T-helper 1 cell treated with Interleukin-12 subunit alpha and Interleukin-12 subunit beta and Interleukin-4 antibody, amounts not matched to agents 30 μg/mL and 1 μg/mL, for 36 hours (primary cell): ENCODE data around the gene TPRG1.

Source experiments
- H3K27ac Mint-ChIP-seq: one replicate; pipeline ENCODE4 v1.8.0; 2021; ENCODE audit warnings: mild to moderate bottlenecking, mixed read lengths
- H3K27me3 Mint-ChIP-seq: one replicate; pipeline ENCODE4 v1.8.0; 2021; ENCODE audit warnings: low read depth, mixed read lengths
- H3K36me3 Mint-ChIP-seq: one replicate; pipeline ENCODE4 v1.8.0; 2021; ENCODE audit warnings: low read depth, mixed read lengths
- H3K4me1 Mint-ChIP-seq: one replicate; pipeline ENCODE4 v1.8.0; 2021; ENCODE audit warnings: low read depth, mixed read lengths
- H3K4me3 Mint-ChIP-seq: one replicate; pipeline ENCODE4 v1.8.0; 2021; ENCODE audit warnings: mild to moderate bottlenecking, moderate library complexity, mixed read lengths
- H3K9me3 Mint-ChIP-seq: one replicate; pipeline ENCODE4 v1.8.0; 2021; ENCODE audit warnings: mixed read lengths

The TPRG1 gene, protein sequence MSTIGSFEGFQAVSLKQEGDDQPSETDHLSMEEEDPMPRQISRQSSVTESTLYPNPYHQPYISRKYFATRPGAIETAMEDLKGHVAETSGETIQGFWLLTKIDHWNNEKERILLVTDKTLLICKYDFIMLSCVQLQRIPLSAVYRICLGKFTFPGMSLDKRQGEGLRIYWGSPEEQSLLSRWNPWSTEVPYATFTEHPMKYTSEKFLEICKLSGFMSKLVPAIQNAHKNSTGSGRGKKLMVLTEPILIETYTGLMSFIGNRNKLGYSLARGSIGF

DNA sequence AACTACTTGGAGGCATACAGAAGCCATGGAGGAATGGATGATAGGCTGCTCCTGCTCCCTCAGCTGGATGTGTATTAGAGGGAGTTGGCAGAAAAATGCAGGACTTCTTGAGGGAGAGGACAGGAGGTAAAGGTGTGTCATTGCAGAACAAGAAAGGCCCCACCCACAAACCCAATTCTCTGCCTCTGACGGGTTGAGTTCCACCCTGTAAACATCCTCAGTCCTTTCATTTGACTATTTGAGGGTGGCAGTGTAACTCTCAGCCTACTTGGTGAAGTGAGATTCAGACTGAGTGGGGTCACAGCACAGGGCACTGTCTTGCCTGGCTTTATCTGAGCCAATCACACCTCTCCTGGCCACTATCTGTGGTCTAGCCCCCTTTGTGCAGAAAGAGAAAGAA, at the start of gene TPRG1:
Gene TPRG1, plus strand, starts transcription at position 265 of the 400 bp plus-strand sequence. CDS start 35,414 bp downstream, outside the sequence.
- no peak within 1 kb of the TSS for H3K4me3 Mint-ChIP-seq
- H3K27ac Mint-ChIP-seq, result no peak within 1 kb of the TSS

GRCh38 chr3:189122110-189122509, 49.7 kb upstream of the TPRG1 start:
- Mint-ChIP-seq H3K4me3 (no peak overlapping the region), H3K36me3 (peaks cover 13% of the 10 kb centered on the region), H3K27ac (no peak overlapping the region), H3K9me3 (peaks cover 32% of the 10 kb centered on the region), H3K27me3 (no peaks in the 10 kb centered on the region), H3K4me1 (peaks cover 7% of the 10 kb centered on the region)

More for the DNA sequence above, at the start of gene TPRG1:
- Mint-ChIP-seq H3K4me1 (peaks cover 15% of the 10 kb centered on the region), H3K27me3 (peaks cover 3% of the 10 kb centered on the region), H3K36me3 (no peaks in the 10 kb centered on the region), H3K9me3 (no peaks in the 10 kb centered on the region)

DNA sequence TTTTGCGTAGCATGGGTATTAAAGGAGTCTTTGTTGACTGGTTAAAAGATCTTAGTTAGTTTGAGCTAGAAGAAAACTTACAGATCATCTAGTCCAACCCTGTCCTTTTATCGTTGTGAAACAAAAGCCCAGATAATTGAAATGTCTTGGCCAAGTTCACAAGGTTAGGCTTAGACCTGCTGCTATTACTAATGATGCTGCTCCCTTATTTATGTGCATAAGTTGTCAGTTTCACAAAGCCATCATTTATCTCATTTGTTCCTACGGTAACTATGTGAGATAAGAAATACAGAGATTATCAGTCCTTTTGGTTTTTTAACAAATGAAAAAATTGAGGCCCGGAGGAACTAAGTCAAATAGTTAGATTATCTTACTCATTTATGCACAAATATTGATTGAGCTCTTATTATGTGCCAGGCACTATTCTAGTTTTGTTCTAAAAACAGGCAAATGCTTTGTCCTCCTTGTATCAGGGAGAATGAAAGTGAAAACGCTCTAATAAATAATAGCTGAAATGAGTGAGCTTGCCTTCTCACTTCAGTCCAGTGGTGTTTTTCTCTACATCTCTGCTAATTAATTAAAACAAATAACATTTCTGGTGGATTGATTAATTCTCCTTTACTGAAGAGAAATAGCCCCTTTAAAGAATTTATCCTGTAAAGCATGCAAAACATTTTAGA, 49.1 kb upstream of the TPRG1 start:
- no peaks in the 10 kb centered on the region for H3K27me3 Mint-ChIP-seq
- peaks cover 7% of the 10 kb centered on the region for H3K4me1 Mint-ChIP-seq
- H3K4me3 Mint-ChIP-seq, result no peak overlapping the region
- peaks cover 31% of the 10 kb centered on the region for H3K9me3 Mint-ChIP-seq
- H3K27ac Mint-ChIP-seq, result no peak overlapping the region
- peaks cover 13% of the 10 kb centered on the region for H3K36me3 Mint-ChIP-seq

DNA sequence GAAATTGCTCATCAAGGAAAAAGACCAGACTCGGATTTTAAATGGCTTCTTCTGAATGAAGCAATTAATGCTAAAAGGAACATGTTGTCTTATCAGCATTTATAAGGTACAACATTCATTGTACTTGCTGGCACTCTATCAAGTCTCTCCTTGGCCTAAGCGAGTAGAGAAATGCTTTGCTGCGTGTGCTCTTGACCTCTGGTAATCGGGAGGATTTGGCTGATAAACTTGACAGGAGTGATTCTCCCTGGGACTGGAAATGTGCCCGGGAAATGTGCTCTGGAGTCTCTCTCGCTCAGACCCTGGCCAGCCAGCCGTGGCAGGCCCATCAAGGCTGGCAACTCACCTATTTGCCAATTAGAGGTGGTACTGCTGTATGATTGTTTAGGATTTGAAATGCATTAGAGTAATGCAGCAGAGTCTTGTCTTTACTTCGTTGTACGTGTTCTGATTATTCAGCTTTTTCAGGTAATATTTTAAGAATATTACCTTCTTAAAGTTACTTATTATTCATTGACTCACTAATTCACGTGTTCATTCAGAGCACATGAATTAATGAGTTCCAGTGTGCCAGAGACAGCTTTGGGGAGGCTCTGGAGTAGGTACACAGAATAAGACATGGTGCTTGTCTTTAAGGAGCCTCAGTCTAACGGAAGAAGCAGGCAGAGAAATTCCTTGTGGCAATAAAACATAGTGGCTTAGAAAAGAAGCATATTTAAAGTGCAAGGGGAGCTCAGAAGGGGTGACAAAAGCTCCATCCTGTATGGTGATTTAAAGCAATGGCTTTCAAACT, 48.0 kb upstream of the TPRG1 start:
- Mint-ChIP-seq H3K4me3 (no peak overlapping the region), H3K27ac (no peak overlapping the region), H3K4me1 (peaks cover 7% of the 10 kb centered on the region), H3K27me3 (no peaks in the 10 kb centered on the region), H3K36me3 (peaks cover 10% of the 10 kb centered on the region), H3K9me3 (peaks cover 22% of the 10 kb centered on the region)

DNA sequence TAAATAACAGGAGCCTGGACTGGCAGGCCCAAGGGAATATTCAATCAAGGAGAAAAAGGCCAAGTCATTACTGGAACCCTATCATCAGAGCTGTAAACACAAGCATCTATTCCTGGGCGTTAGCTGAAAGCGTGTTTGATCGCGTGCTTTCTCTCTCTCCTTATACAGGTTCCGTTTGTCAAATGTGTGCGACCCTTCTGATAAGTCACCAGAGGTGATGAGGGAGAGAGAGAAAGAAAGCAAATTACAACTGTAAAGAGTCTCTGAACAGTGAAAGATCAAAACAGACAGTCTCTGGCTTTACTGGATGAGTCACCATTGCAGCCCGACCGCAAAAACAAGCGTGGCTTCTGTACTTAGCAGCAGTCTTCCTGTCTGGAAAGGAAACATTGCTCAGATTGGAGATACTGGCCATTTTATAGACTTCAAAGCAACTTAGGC, 39.5 kb upstream of the TPRG1 start:
- Mint-ChIP-seq H3K9me3 (peaks cover 22% of the 10 kb centered on the region), H3K27me3 (no peaks in the 10 kb centered on the region), H3K27ac (peak overlapping the region; percentile 91), H3K36me3 (peaks cover 28% of the 10 kb centered on the region), H3K4me3 (peak overlapping the region; percentile 62), H3K4me1 (peaks cover 29% of the 10 kb centered on the region)

- peaks cover 22% of the 10 kb centered on the region for H3K9me3 Mint-ChIP-seq
- H3K27ac Mint-ChIP-seq, result peak overlapping the region; percentile 91
- peaks cover 33% of the 10 kb centered on the region for H3K4me1 Mint-ChIP-seq
- H3K36me3 Mint-ChIP-seq, result peaks cover 28% of the 10 kb centered on the region
- no peaks in the 10 kb centered on the region for H3K27me3 Mint-ChIP-seq
- H3K4me3 Mint-ChIP-seq, result peak overlapping the region; percentile 12
These were observed 38.9 kb upstream of the TPRG1 start for GRCh38 chr3:189132839-189133238.

- H3K27me3 Mint-ChIP-seq, result no peaks in the 10 kb centered on the region
These were observed 38.0 kb upstream of the TPRG1 start for GRCh38 chr3:189133768-189134167.

GRCh38 chr3:189137416-189137815, 34.4 kb upstream of the TPRG1 start:
- Mint-ChIP-seq H3K9me3 (peaks cover 20% of the 10 kb centered on the region), H3K4me3 (no peak overlapping the region)

More at GRCh38 chr3:189133768-189134167, 38.0 kb upstream of the TPRG1 start:
- Mint-ChIP-seq H3K4me1 (peaks cover 38% of the 10 kb centered on the region), H3K9me3 (peaks cover 22% of the 10 kb centered on the region), H3K27ac (peak overlapping the region; percentile 15), H3K36me3 (peaks cover 26% of the 10 kb centered on the region), H3K4me3 (no peak overlapping the region)

DNA sequence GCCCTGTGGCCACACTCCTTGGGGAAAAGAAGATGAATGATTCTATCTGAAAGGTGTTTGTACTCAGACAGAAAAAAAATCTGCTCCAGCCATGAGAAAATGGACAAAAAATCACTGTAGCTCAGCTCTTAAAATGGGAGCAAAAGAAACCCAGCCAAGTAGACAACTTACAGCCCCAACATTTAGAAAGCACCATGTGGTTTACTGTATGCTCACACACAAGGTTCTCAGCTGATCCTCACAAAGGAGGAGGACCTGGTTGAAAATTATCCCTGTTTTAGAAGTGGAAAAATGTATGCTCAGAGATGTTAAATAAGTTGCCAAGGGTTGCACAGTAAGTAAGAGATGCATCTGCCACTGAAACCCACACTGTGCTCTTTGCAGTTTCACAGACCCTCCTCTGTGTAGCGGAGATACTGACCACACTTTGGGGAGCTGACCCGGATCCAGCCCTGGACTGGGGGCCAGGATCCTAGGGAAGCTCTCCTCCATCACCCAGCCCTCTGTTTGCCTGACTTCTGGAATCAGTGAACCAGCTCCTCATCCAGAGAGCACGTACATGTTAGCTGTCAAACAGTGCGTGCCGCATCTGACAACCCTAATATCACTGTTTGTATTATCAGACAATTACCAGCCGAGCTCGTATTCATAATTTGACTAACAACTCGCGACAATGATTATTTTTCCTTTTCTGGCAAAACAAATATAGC, 32.7 kb upstream of the TPRG1 start:
- peaks cover 36% of the 10 kb centered on the region for H3K4me1 Mint-ChIP-seq
- peaks cover 6% of the 10 kb centered on the region for H3K36me3 Mint-ChIP-seq
- no peak overlapping the region for H3K27ac Mint-ChIP-seq

More at GRCh38 chr3:189137416-189137815, 34.4 kb upstream of the TPRG1 start:
- Mint-ChIP-seq H3K4me1 (peaks cover 37% of the 10 kb centered on the region), H3K36me3 (peaks cover 15% of the 10 kb centered on the region), H3K27ac (no peak overlapping the region), H3K27me3 (peaks cover 8% of the 10 kb centered on the region)

GRCh38 chr3:189139611-189139940, 32.2 kb upstream of the TPRG1 start:
- Mint-ChIP-seq H3K36me3 (peaks cover 6% of the 10 kb centered on the region), H3K27me3 (peaks cover 9% of the 10 kb centered on the region), H3K4me1 (peaks cover 42% of the 10 kb centered on the region), H3K4me3 (no peak overlapping the region), H3K27ac (no peak overlapping the region), H3K9me3 (peaks cover 8% of the 10 kb centered on the region)

More for the DNA sequence above, 32.7 kb upstream of the TPRG1 start:
- Mint-ChIP-seq H3K9me3 (peaks cover 8% of the 10 kb centered on the region), H3K27me3 (peaks cover 9% of the 10 kb centered on the region), H3K4me3 (no peak overlapping the region)

DNA sequence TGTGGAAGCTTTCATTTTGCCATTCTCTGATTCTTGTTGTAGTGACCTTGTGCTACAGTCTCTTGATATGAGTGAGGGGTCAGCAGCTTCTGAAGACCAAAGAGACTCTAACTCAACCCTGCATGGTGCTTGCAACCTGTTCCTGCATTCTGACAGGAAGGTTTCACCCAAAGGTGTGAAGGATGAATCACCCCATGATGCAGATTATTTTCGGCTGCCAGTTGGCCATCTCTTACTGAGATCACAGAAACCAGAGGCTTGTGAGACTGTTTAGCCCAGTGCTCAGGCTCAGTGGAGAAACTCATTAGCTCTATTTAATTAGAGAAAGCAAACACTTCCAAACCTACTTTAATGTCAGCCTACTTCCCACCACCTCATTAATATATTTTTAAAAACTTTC, 29.2 kb upstream of the TPRG1 start:
- no peak overlapping the region for H3K4me3 Mint-ChIP-seq
- H3K36me3 Mint-ChIP-seq, result no peaks in the 10 kb centered on the region
- H3K27ac Mint-ChIP-seq, result peak overlapping the region; percentile 41

GRCh38 chr3:189143321-189143720, 28.4 kb upstream of the TPRG1 start:
- H3K4me3 Mint-ChIP-seq, result no peak overlapping the region
- H3K9me3 Mint-ChIP-seq, result no peaks in the 10 kb centered on the region
- H3K27ac Mint-ChIP-seq, result no peak overlapping the region
- peaks cover 15% of the 10 kb centered on the region for H3K27me3 Mint-ChIP-seq
- peaks cover 39% of the 10 kb centered on the region for H3K4me1 Mint-ChIP-seq
- no peaks in the 10 kb centered on the region for H3K36me3 Mint-ChIP-seq

More for the DNA sequence above, 29.2 kb upstream of the TPRG1 start:
- Mint-ChIP-seq H3K27me3 (peaks cover 9% of the 10 kb centered on the region), H3K4me1 (peaks cover 38% of the 10 kb centered on the region), H3K9me3 (no peaks in the 10 kb centered on the region)

- Mint-ChIP-seq H3K27me3 (peaks cover 15% of the 10 kb centered on the region), H3K36me3 (no peaks in the 10 kb centered on the region), H3K27ac (no peak overlapping the region), H3K4me3 (no peak overlapping the region), H3K9me3 (no peaks in the 10 kb centered on the region), H3K4me1 (peaks cover 38% of the 10 kb centered on the region)
These were observed 28.0 kb upstream of the TPRG1 start for GRCh38 chr3:189143771-189144170.

GRCh38 chr3:189144645-189145044, 27.1 kb upstream of the TPRG1 start:
- Mint-ChIP-seq H3K4me1 (peaks cover 44% of the 10 kb centered on the region), H3K36me3 (no peaks in the 10 kb centered on the region), H3K27me3 (peaks cover 15% of the 10 kb centered on the region), H3K4me3 (no peak overlapping the region), H3K27ac (peak overlapping the region; percentile 10), H3K9me3 (no peaks in the 10 kb centered on the region)
